H1 (cell line): ENCODE measurements around the gene ISX. TPM values are rescaled to one million over a fixed set of nuclear protein-coding genes. Genes with fewer than 3 reads are reported as not detected.

Experiments
- CTCF ChIA-PET: fragments of 300-600 bp; sonication (Branson Sonifier 250); formaldehyde crosslinking; loops from one replicate; lab custom pipeline; 2021; ENCODE audit not compliant: partially characterized antibody; lab: Charles Lee
- POLR2A ChIA-PET: fragments of 300-600 bp; sonication (Branson Sonifier 250); formaldehyde crosslinking; loops from one replicate; lab custom pipeline; 2021; ENCODE audit warnings: inconsistent platforms; ENCODE audit not compliant: partially characterized antibody; lab: Charles Lee
- DNase-seq, 2 experiments: peaks; one replicate each; pipeline versions ENCODE4 v3.0.0 to v3.0.0-alpha.2; 2010 to 2022; ENCODE audit warnings: low spot score in 2 of 2, low read depth in 1 of 2, mixed read lengths in 1 of 2
- FAIRE-seq: peaks from 2 replicates; lab custom pipeline; 2011; peaks lifted over from hg19 to GRCh38; lab: Jason Lieb, UNC
- H2AFZ ChIP-seq: 2 replicates; pipeline ENCODE4 v1.8.1; 2012; ENCODE audit warnings: low read length, inconsistent platforms
- H2AK5ac ChIP-seq: 2 replicates; pipeline ENCODE4 v1.6.1; 2013; ENCODE audit warnings: low read depth, low read length
- H2BK120ac ChIP-seq: replicated peaks from 2 replicates; pipeline ENCODE3; 2013; ENCODE audit warnings: low read depth, low read length, inconsistent platforms
- H2BK12ac ChIP-seq: 2 replicates; pipeline ENCODE4 v1.6.1; 2013; ENCODE audit warnings: low read depth, low read length
- H2BK15ac ChIP-seq: 2 replicates; pipeline ENCODE4 v1.6.1; 2013; ENCODE audit warnings: low read length
- H2BK20ac ChIP-seq: 2 replicates; pipeline ENCODE4 v1.6.1; 2013; ENCODE audit warnings: low read length
- H2BK5ac ChIP-seq: 2 replicates; pipeline ENCODE4 v1.6.1; 2013; ENCODE audit warnings: low read depth, low read length
- H3K14ac ChIP-seq: 2 replicates; pipeline ENCODE4 v1.6.1; 2013; ENCODE audit warnings: inconsistent platforms; ENCODE audit not compliant: insufficient read length
- H3K18ac ChIP-seq: 2 replicates; pipeline ENCODE4 v1.6.1; 2013; ENCODE audit warnings: low read length; ENCODE audit errors: extremely low read depth
- H3K23ac ChIP-seq: 2 replicates; pipeline ENCODE4 v1.6.1; 2013; ENCODE audit warnings: inconsistent platforms; ENCODE audit not compliant: insufficient read length
- H3K23me2 ChIP-seq: 2 replicates; pipeline ENCODE4 v1.6.1; 2013; ENCODE audit warnings: low read depth, low read length
- H3K27ac ChIP-seq: 2 replicates; pipeline ENCODE4 v1.6.1; 2011; ENCODE audit warnings: low read depth, low read length, inconsistent platforms
- H3K27me3 ChIP-seq, 4 experiments: replicated peaks in 1 of 4; 1 replicate in 1 of 4; 2 replicates in 3 of 4; pipeline versions ENCODE4 v1.6.1 to v1.8.1; 2011 to 2013; ENCODE audit warnings: low read length in 3 of 4, mild to moderate bottlenecking in 3 of 4, inconsistent platforms in 2 of 4, mixed read lengths in 2 of 4, moderate library complexity in 1 of 4; ENCODE audit not compliant: control insufficient read depth in 3 of 4, insufficient read depth in 3 of 4; ENCODE audit errors: extremely low read depth in 1 of 4
- H3K36me3 ChIP-seq, 4 experiments: 2 replicates each; pipeline versions ENCODE4 v1.6.1 to v1.8.1; 2011 to 2013; ENCODE audit warnings: mild to moderate bottlenecking in 4 of 4, low read length in 3 of 4, moderate library complexity in 2 of 4, control low read depth in 1 of 4, inconsistent platforms in 1 of 4; ENCODE audit not compliant: insufficient read depth in 4 of 4, control insufficient read depth in 2 of 4
- H3K4ac ChIP-seq: replicated peaks from 2 replicates; pipeline ENCODE3; 2013; ENCODE audit warnings: low read length, low read depth, mixed read lengths, inconsistent platforms; ENCODE audit not compliant: insufficient read length
- H3K4me1 ChIP-seq, 4 experiments: replicated peaks in 1 of 4; 1 replicate in 1 of 4; 2 replicates in 3 of 4; pipeline versions ENCODE4 v1.6.1 to v1.8.1; 2011 to 2013; ENCODE audit warnings: low read length in 3 of 4, inconsistent platforms in 2 of 4, mixed read lengths in 1 of 4; ENCODE audit not compliant: insufficient read depth in 4 of 4, control insufficient read depth in 3 of 4
- H3K4me2 ChIP-seq, 2 experiments: 2 replicates each; pipeline versions ENCODE4 v1.6.1 to v1.8.1; 2011 to 2013; ENCODE audit warnings: low read depth in 2 of 2, low read length in 2 of 2, control low read depth in 1 of 2, inconsistent platforms in 1 of 2, mild to moderate bottlenecking in 1 of 2; ENCODE audit not compliant: insufficient read depth in 1 of 2
- H3K4me3 ChIP-seq, 4 experiments: fragments of 200-600, 300-600 bp in 1 of 4; sonication (generic), shearing (Covaris generic), sonication (Bioruptor Twin) in 1 of 4; 2 replicates each; pipeline versions ENCODE4 v1.5.1 to v1.8.1; 2011 to 2016; ENCODE audit warnings: low read length in 4 of 4, low read depth in 3 of 4, control low read depth in 2 of 4, inconsistent platforms in 2 of 4, mild to moderate bottlenecking in 2 of 4, mixed read lengths in 1 of 4, moderate library complexity in 1 of 4; ENCODE audit not compliant: insufficient read depth in 2 of 4; ENCODE audit errors: extremely low read depth in 1 of 4
- H3K56ac ChIP-seq: replicated peaks from 2 replicates; pipeline ENCODE3; 2013; ENCODE audit warnings: low read depth, mild to moderate bottlenecking, mixed read lengths, low read length, inconsistent platforms; ENCODE audit not compliant: insufficient read length
- H3K79me1 ChIP-seq: 2 replicates; pipeline ENCODE4 v1.6.1; 2013; ENCODE audit warnings: low read depth, low read length, control low read depth
- H3K79me2 ChIP-seq, 2 experiments: 2 replicates each; pipeline versions ENCODE4 v1.6.1 to v1.8.1; 2012 to 2013; ENCODE audit warnings: low read length in 2 of 2, mild to moderate bottlenecking in 2 of 2, inconsistent platforms in 1 of 2; ENCODE audit not compliant: insufficient read depth in 2 of 2, control insufficient read depth in 1 of 2
- H3K9ac ChIP-seq, 4 experiments: replicated peaks in 1 of 4; 1 replicate in 1 of 4; 2 replicates in 3 of 4; pipeline versions ENCODE4 v1.6.1 to v1.8.1; 2011 to 2013; ENCODE audit warnings: low read depth in 3 of 4, low read length in 3 of 4, control low read depth in 2 of 4, mild to moderate bottlenecking in 2 of 4, moderate library complexity in 2 of 4, inconsistent platforms in 1 of 4; ENCODE audit errors: extremely low read depth in 1 of 4
- H3K9me3 ChIP-seq, 2 experiments: 2 replicates each; pipeline versions ENCODE4 v1.6.1 to v1.8.1; 2012 to 2013; ENCODE audit warnings: mild to moderate bottlenecking in 2 of 2, moderate library complexity in 2 of 2, control low read depth in 1 of 2, inconsistent platforms in 1 of 2, low read depth in 1 of 2, low read length in 1 of 2, mixed read lengths in 1 of 2; ENCODE audit not compliant: insufficient read depth in 2 of 2
- H4K20me1 ChIP-seq, 2 experiments: replicated peaks in 1 of 2; 2 replicates each; pipeline versions ENCODE3 to v1.8.1; 2011 to 2013; ENCODE audit warnings: inconsistent platforms in 2 of 2, low read length in 2 of 2, mild to moderate bottlenecking in 1 of 2; ENCODE audit not compliant: insufficient read depth in 2 of 2, control insufficient read depth in 1 of 2
- H4K5ac ChIP-seq: 2 replicates; pipeline ENCODE4 v1.6.1; 2013; ENCODE audit warnings: low read length, low read depth, mixed read lengths, inconsistent platforms; ENCODE audit not compliant: insufficient read length
- H4K8ac ChIP-seq: 2 replicates; pipeline ENCODE4 v1.8.0; 2013; ENCODE audit warnings: mild to moderate bottlenecking, moderate library complexity, low read length, inconsistent platforms; ENCODE audit not compliant: insufficient read depth; ENCODE audit errors: extremely low read depth
- H4K91ac ChIP-seq: replicated peaks from 2 replicates; pipeline ENCODE3; 2013; ENCODE audit warnings: low read length, mixed read lengths, inconsistent platforms; ENCODE audit not compliant: insufficient read length
- ASH2L ChIP-seq: fragments of 200-600, 300-600 bp; sonication (generic); IDR thresholded peaks from one replicate; pipeline ENCODE4 v1.7.1; 2017; ENCODE audit warnings: low read length
- CBX8 ChIP-seq: fragments of 300-800, 300-1000 bp; sonication (generic); IDR thresholded peaks from 2 replicates; pipeline ENCODE4 v1.7.1; 2016; ENCODE audit warnings: low read depth, low read length, borderline replicate concordance
- CHD2 ChIP-seq: IDR thresholded peaks from 2 replicates; pipeline ENCODE4 v1.6.1; 2012; ENCODE audit warnings: low read length, improper control_type of control experiment
- CTBP2 ChIP-seq: IDR thresholded peaks from 2 replicates; pipeline ENCODE4 v1.7.0; 2011; ENCODE audit warnings: borderline replicate concordance, mild to moderate bottlenecking, moderate library complexity, mixed read lengths, low read length; ENCODE audit not compliant: insufficient read depth, insufficient read length
- GTF2F1 ChIP-seq: IDR thresholded peaks from 2 replicates; pipeline ENCODE4 v1.6.1; 2012; ENCODE audit warnings: low read depth, low read length, improper control_type of control experiment, borderline replicate concordance
- HDAC6 ChIP-seq: IDR thresholded peaks from one replicate; pipeline ENCODE4 v1.7.1; 2012; ENCODE audit warnings: low read depth, mild to moderate bottlenecking, inconsistent platforms, low read length, moderate library complexity
- JUND ChIP-seq: IDR thresholded peaks from 2 replicates; pipeline ENCODE4 v1.6.1; 2011; ENCODE audit warnings: mild to moderate bottlenecking, improper control_type of control experiment, low read length
- PHF8 ChIP-seq: fragments of 200-600 bp; sonication (generic); conservative IDR thresholded peaks from 2 replicates; pipeline ENCODE4 v1.7.1; 2012; ENCODE audit warnings: low read depth, mild to moderate bottlenecking, inconsistent platforms, low read length, moderate library complexity
- POU5F1 ChIP-seq: IDR thresholded peaks from 2 replicates; pipeline ENCODE4 v1.6.1; 2011; ENCODE audit warnings: low read depth, mild to moderate bottlenecking, low read length, moderate library complexity
- RFX5 ChIP-seq: IDR thresholded peaks from 2 replicates; pipeline ENCODE4 v1.6.1; 2011; ENCODE audit warnings: low read depth, low read length, improper control_type of control experiment, borderline replicate concordance
- SIRT6 ChIP-seq: IDR thresholded peaks from one replicate; pipeline ENCODE4 v1.7.1; 2012; ENCODE audit warnings: low read length, inconsistent platforms
- SUZ12 ChIP-seq: fragments of 200-600 bp; sonication (generic); IDR thresholded peaks from 2 replicates; pipeline ENCODE4 v1.6.1; 2012; ENCODE audit warnings: mild to moderate bottlenecking, inconsistent platforms, low read length, moderate library complexity, mixed read lengths
- TAF7 ChIP-seq: optimal IDR thresholded peaks from 2 replicates; pipeline ENCODE3; 2011; ENCODE audit warnings: low read depth, mild to moderate bottlenecking, inconsistent platforms, low read length, moderate library complexity, borderline replicate concordance
- TCF12 ChIP-seq: IDR thresholded peaks from 2 replicates; pipeline ENCODE4 v1.6.1; 2011; ENCODE audit warnings: low read depth, mild to moderate bottlenecking, low read length
- WGBS, 2 experiments: shearing (Covaris generic) in 1 of 2; methylation state at CpG; one replicate each; pipeline versions ENCODE4 v1.1.6 to v1.1.7; 2013 to 2015; ENCODE audit warnings: low lambda C conversion rate in 2 of 2, mixed read lengths in 2 of 2, inconsistent platforms in 1 of 2, low coverage in 1 of 2, missing lambda C conversion rate in 1 of 2; ENCODE audit not compliant: insufficient replicate concordance in 2 of 2, insufficient coverage in 1 of 2, insufficient read length in 1 of 2; ENCODE audit errors: extremely low coverage in 1 of 2, missing lambda C conversion rate in 1 of 2; 5-methylcytosine and 5-hydroxymethylcytosine counted together
- polyA plus RNA-seq, 7 experiments: library from polyadenylated mRNA; depleted of rRNA in 3 of 7; stranded (reverse) in 5 of 7; unstranded in 2 of 7; fragments of >200 nt in 5 of 7; fragments of 200-250 nt in 2 of 7; gene quantifications; 1 replicate in 5 of 7; 2 replicates in 1 of 7; 4 replicates in 1 of 7; pipeline versions ENCODE4 v1.2.1 to v1.2.3, GENCODE V29; 2011 to 2013; ENCODE audit warnings: missing spikeins in 2 of 7, mixed read lengths in 2 of 7
- total RNA-seq: library from RNA; stranded (reverse); fragmentation: NEBNext Ultra II Directional; extraction: Animal tissue kit (Norgen Biotek cat#: 25700); gene quantifications from 2 replicates; pipeline ENCODE4 v1.2.1, GENCODE V29; 2021
- TF ChIP-seq, protein P1 (sequence below): IDR thresholded peaks from 2 replicates; pipeline ENCODE4 v1.6.1; 2012; ENCODE audit warnings: inconsistent platforms

ISX gene
- total and polyA plus RNA-seq, 2 of the 8 experiments (the other 6 are each of a cell fraction or from before 2014, with no cell fraction given), result not detected

- Histone ChIP-seq H3K4me2 (no peak overlapping the region), H2BK5ac (no peak overlapping the region), H3K23me2 (no peaks in the 10 kb centered on the region), H3K27me3 (no peaks in the 10 kb centered on the region; a peak in 1 of 7 replicates), H3K27ac (no peak overlapping the region), H2BK20ac (no peak overlapping the region), H3K4ac (no peak overlapping the region), H2AK5ac (no peak overlapping the region), H4K8ac (no peak overlapping the region), H4K20me1 (no peaks in the 10 kb centered on the region), H3K23ac (no peak overlapping the region), H3K36me3 (no peaks in the 10 kb centered on the region), H3K4me3 (no peak overlapping the region), H4K91ac (no peak overlapping the region), H3K79me1 (no peaks in the 10 kb centered on the region), H3K14ac (no peak overlapping the region), H3K56ac (no peak overlapping the region), H2AFZ (no peak overlapping the region), H2BK120ac (no peak overlapping the region), H3K9ac (no peak overlapping the region), H2BK12ac (no peak overlapping the region), H2BK15ac (no peak overlapping the region), H3K79me2 (no peaks in the 10 kb centered on the region), H3K4me1 (no peaks in the 10 kb centered on the region), H3K18ac (no peak overlapping the region), H4K5ac (no peak overlapping the region), H3K9me3 (no peaks in the 10 kb centered on the region)
- CTCF ChIA-PET, result no interaction called here
- 78% methylated on average over 1 of the region's 1 CpG; no CpG with 5 or more reads in 1 of the 2 experiments for WGBS, 2 experiments
- POLR2A ChIA-PET, result interaction anchor here (0.6 kb wide), 2 partner anchors 51 to 401 kb away, joined by 3 to 4 read pairs; no protein-coding TSS in a partner anchor
- no peak for DNase-seq
- no peak for FAIRE-seq
- TF ChIP-seq PHF8 (no peak), RFX5 (no peak), TCF12 (no peak), SIRT6 (no peak), JUND (no peak), CTBP2 (no peak), ASH2L (no peak), SUZ12 (no peak), POU5F1 (no peak), CHD2 (no peak), GTF2F1 (no peak), TAF7 (no peak), HDAC6 (no peak), CBX8 (no peak)
- TF ChIP-seq, protein P1, sequence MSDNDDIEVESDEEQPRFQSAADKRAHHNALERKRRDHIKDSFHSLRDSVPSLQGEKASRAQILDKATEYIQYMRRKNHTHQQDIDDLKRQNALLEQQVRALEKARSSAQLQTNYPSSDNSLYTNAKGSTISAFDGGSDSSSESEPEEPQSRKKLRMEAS, result no peak
Observed at GRCh38 chr22:35065183-35065582, 775 bp upstream of the ISX start.
